GM18505 (cell line): ENCODE measurements around the gene CD247.

Source experiments
- ATAC-seq: cut with Tn5 transposase; IDR thresholded peaks from one replicate; pipeline ENCODE4 v1.9.1; 2021; ENCODE audit not compliant: unreplicated experiment
- POLR2A ChIP-seq: IDR thresholded peaks from 4 replicates; pipeline ENCODE4 v1.6.1; 2011; ENCODE audit warnings: borderline replicate concordance; ENCODE audit not compliant: insufficient read depth, insufficient read length; ENCODE audit errors: extremely low read depth

The CD247 gene

GRCh38 chr1:167416506-167416905 lies 101.8 kb downstream of the CD247 start:
- no peak for TF ChIP-seq POLR2A
- no peak for ATAC-seq

GRCh38 chr1:167413328-167413727 lies 105.0 kb downstream of the CD247 start:
- no peak for ATAC-seq
- TF ChIP-seq POLR2A: no peak

- ATAC-seq: no peak
Observed at GRCh38 chr1:167412920-167413319, 105.4 kb downstream of the CD247 start.

GRCh38 chr1:167412072-167412471 lies 106.3 kb downstream of the CD247 start:
- no peak for TF ChIP-seq POLR2A

More at GRCh38 chr1:167412920-167413319, 105.4 kb downstream of the CD247 start:
- TF ChIP-seq POLR2A: no peak

GRCh38 chr1:167409183-167409582 lies 109.1 kb downstream of the CD247 start:
- ATAC-seq: no peak
- no peak for TF ChIP-seq POLR2A

More at GRCh38 chr1:167412072-167412471, 106.3 kb downstream of the CD247 start:
- ATAC-seq: no peak

- no peak for ATAC-seq
- TF ChIP-seq POLR2A: no peak
Observed at GRCh38 chr1:167408355-167408754, 110.0 kb downstream of the CD247 start.

- ATAC-seq: no peak
- TF ChIP-seq POLR2A: no peak
Observed at GRCh38 chr1:167404908-167405307, 113.4 kb downstream of the CD247 start.

- TF ChIP-seq POLR2A: no peak
- ATAC-seq: no peak
Observed at GRCh38 chr1:167404161-167404888, 114.0 kb downstream of the CD247 start.

- TF ChIP-seq POLR2A: no peak
- no peak for ATAC-seq
Observed at GRCh38 chr1:167401260-167401873, 117.0 kb downstream of the CD247 start.

- TF ChIP-seq POLR2A: no peak
- ATAC-seq: no peak
Observed at GRCh38 chr1:167400359-167400953, 117.9 kb downstream of the CD247 start.

GRCh38 chr1:167392200-167392696 lies 126.1 kb downstream of the CD247 start:
- no peak for ATAC-seq
- TF ChIP-seq POLR2A: no peak

- no peak for TF ChIP-seq POLR2A
- no peak for ATAC-seq
Observed at GRCh38 chr1:167388976-167389375, 129.4 kb downstream of the CD247 start.

GRCh38 chr1:167387251-167387910 lies 130.9 kb downstream of the CD247 start:
- ATAC-seq: no peak
- no peak for TF ChIP-seq POLR2A
